Smooth muscle cell of the brain vasculature (primary cell): ENCODE results near the gene RBM4.

Experiments used
- DNase-seq: peaks from one replicate; pipeline ENCODE4 v3.0.0-alpha.2; 2012; ENCODE audit warnings: low read depth, low spot score

The RBM4 gene

GRCh38 chr11:66688561-66689534 lies 50.3 kb downstream of the RBM4 start:
- no peak for DNase-seq

GRCh38 chr11:66689661-66690590 lies 51.4 kb downstream of the RBM4 start:
- DNase-seq, result no peak

GRCh38 chr11:66691311-66691980 lies 52.9 kb downstream of the RBM4 start:
- no peak for DNase-seq

- no peak for DNase-seq
Observed at GRCh38 chr11:66692446-66692845, 53.9 kb downstream of the RBM4 start.

- no peak for DNase-seq
Observed at GRCh38 chr11:66692871-66693331, 54.4 kb downstream of the RBM4 start.

GRCh38 chr11:66693356-66694055 lies 55.0 kb downstream of the RBM4 start:
- no peak for DNase-seq

- DNase-seq, result no peak
Observed at GRCh38 chr11:66694056-66694410, 55.5 kb downstream of the RBM4 start.

GRCh38 chr11:66694732-66695207 lies 56.3 kb downstream of the RBM4 start:
- DNase-seq, result peak; percentile 93
